GM12878 (cell line): ENCODE measurements around the gene HCK.

ENCODE experiments used
- POLR2AphosphoS2 ChIP-seq: IDR thresholded peaks from 2 replicates; pipeline ENCODE4 v1.6.1; 2011; ENCODE audit warnings: low read depth, mild to moderate bottlenecking, low read length, improper control_type of control experiment, moderate library complexity
- POLR2AphosphoS5 ChIP-seq: IDR thresholded peaks from 2 replicates; pipeline ENCODE4 v1.6.1; 2011; ENCODE audit warnings: mild to moderate bottlenecking, low read length, inconsistent platforms
- REST ChIP-seq: IDR thresholded peaks from 2 replicates; pipeline ENCODE4 v1.6.1; 2012; ENCODE audit warnings: mild to moderate bottlenecking, low read depth, low read length

- TF ChIP-seq REST (no peak), POLR2AphosphoS5 (no peak), POLR2AphosphoS2 (no peak)
Observed at GRCh38 chr20:32128167-32128566, 76.1 kb downstream of the HCK start.
